Suprapubic skin (tissue), 4 donors: Measurements from ENCODE around the gene CACNA2D3.

Experiments used
- EP300 ChIP-seq: sonication (generic); formaldehyde crosslinking; IDR thresholded peaks from one replicate; pipeline ENCODE4 v1.6.1; 2017; ENCODE audit warnings: antibody characterized with exemption
- POLR2A ChIP-seq, 2 donors: fragments of 450-650 bp; IDR thresholded peaks; one replicate each; pipeline ENCODE4 v1.6.1; 2017; ENCODE audit warnings: antibody characterized with exemption in 2 of 2, mild to moderate bottlenecking in 2 of 2, moderate library complexity in 2 of 2
- POLR2AphosphoS5 ChIP-seq, 3 donors: sonication (generic); formaldehyde crosslinking; IDR thresholded peaks; one replicate each; pipeline ENCODE4 v1.6.1; 2017; ENCODE audit warnings: antibody characterized with exemption in 3 of 3
- TF ChIP-seq, protein P1 (sequence below), 2 donors: fragments of 200-600 bp in 1 of 2; fragments of 450-650 bp in 1 of 2; sonication (generic) in 1 of 2; IDR thresholded peaks; one replicate each; pipeline ENCODE4 v1.5.1; 2016 to 2019; ENCODE audit warnings: antibody characterized with exemption in 2 of 2, mild to moderate bottlenecking in 1 of 2, moderate library complexity in 1 of 2

DNA sequence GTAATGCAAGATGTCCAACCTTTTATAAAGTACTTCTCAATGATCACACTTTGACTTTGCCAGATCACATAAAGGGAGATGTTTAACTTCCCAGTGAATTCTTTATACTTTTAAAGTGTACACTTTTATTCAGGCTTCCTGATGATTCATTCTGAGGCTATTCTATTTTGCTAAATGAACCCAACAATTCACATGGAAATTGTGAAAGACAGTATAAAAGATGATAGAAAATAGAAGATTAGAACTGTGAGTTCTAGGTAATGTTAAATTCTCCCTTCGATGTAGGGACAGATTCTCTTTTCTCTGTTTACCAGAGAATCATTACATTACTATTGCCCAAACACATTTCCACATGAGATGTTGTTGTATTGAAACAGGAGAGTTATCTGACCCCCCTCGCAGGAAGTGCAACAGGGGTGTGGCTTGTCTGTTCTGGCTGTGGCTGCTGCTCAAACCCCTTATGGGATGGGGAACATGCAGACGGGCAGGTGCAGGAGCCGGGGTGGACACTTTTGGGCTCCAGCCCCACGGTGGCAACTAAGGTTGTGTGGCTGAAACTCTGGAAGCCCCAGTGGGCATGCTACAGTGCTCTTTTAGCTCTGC, 936.8 kb downstream of the CACNA2D3 start:
- TF ChIP-seq, protein P1, sequence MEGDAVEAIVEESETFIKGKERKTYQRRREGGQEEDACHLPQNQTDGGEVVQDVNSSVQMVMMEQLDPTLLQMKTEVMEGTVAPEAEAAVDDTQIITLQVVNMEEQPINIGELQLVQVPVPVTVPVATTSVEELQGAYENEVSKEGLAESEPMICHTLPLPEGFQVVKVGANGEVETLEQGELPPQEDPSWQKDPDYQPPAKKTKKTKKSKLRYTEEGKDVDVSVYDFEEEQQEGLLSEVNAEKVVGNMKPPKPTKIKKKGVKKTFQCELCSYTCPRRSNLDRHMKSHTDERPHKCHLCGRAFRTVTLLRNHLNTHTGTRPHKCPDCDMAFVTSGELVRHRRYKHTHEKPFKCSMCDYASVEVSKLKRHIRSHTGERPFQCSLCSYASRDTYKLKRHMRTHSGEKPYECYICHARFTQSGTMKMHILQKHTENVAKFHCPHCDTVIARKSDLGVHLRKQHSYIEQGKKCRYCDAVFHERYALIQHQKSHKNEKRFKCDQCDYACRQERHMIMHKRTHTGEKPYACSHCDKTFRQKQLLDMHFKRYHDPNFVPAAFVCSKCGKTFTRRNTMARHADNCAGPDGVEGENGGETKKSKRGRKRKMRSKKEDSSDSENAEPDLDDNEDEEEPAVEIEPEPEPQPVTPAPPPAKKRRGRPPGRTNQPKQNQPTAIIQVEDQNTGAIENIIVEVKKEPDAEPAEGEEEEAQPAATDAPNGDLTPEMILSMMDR (IDR thresholded peaks at IDR 0.05): no peak
- no peak for TF ChIP-seq POLR2A (IDR thresholded peaks at IDR 0.05)
- no peak for TF ChIP-seq EP300
- no peak for TF ChIP-seq POLR2AphosphoS5 (IDR thresholded peaks at IDR 0.05)
